ENCODE data around the gene RAMP3.

RAMP3 gene

GRCh38 chr7:45176886-45177731 is 19.5 kb downstream of the RAMP3 start:
- Histone ChIP-seq H3K27ac (ENCODE audit: poor library complexity, severe bottlenecking) (no peak overlapping the region), H3K4me1 (ENCODE audit: insufficient read depth, poor library complexity, severe bottlenecking) (no peaks in the 10 kb centered on the region), H3K27me3 (ENCODE audit: insufficient read depth, poor library complexity, severe bottlenecking) (peaks cover 2% of the 10 kb centered on the region), H3K36me3 (ENCODE audit: low read depth) (no peaks in the 10 kb centered on the region), H3K9me3 (ENCODE audit: severe bottlenecking) (no peaks in the 10 kb centered on the region), H3K4me3 (ENCODE audit: severe bottlenecking) (no peak overlapping the region)
- ATAC-seq (ENCODE audit: low read depth): no peak
- peak; percentile 29 for DNase-seq (ENCODE audit: low spot score)
- TF ChIP-seq CTCF (IDR thresholded peaks at IDR 0.05; ENCODE audit: poor library complexity, severe bottlenecking): no peak

- DNase-seq (ENCODE audit: low spot score) (peak; percentile 49), ATAC-seq (ENCODE audit: low read depth) (no peak)
- H3K36me3 ChIP-seq (ENCODE audit: low read depth): no peaks in the 10 kb centered on the region
- no peaks in the 10 kb centered on the region for H3K4me1 ChIP-seq (ENCODE audit: insufficient read depth, poor library complexity, severe bottlenecking)
- H3K9me3 ChIP-seq (ENCODE audit: severe bottlenecking): no peaks in the 10 kb centered on the region
- H3K27ac ChIP-seq (ENCODE audit: poor library complexity, severe bottlenecking): no peak overlapping the region
- peaks cover 2% of the 10 kb centered on the region for H3K27me3 ChIP-seq (ENCODE audit: insufficient read depth, poor library complexity, severe bottlenecking)
- H3K4me3 ChIP-seq (ENCODE audit: severe bottlenecking): no peak overlapping the region
- no peak for TF ChIP-seq CTCF (IDR thresholded peaks at IDR 0.05; ENCODE audit: poor library complexity, severe bottlenecking)
Measured at GRCh38 chr7:45177801-45178200, 20.2 kb downstream of the RAMP3 start.

- DNase-seq (ENCODE audit: low spot score) (peak; percentile 47), ATAC-seq (ENCODE audit: low read depth) (no peak)
- Histone ChIP-seq H3K4me3 (ENCODE audit: severe bottlenecking) (no peak overlapping the region), H3K36me3 (ENCODE audit: low read depth) (no peaks in the 10 kb centered on the region), H3K4me1 (ENCODE audit: insufficient read depth, poor library complexity, severe bottlenecking) (no peaks in the 10 kb centered on the region), H3K27ac (ENCODE audit: poor library complexity, severe bottlenecking) (no peak overlapping the region), H3K9me3 (ENCODE audit: severe bottlenecking) (no peaks in the 10 kb centered on the region), H3K27me3 (ENCODE audit: insufficient read depth, poor library complexity, severe bottlenecking) (peaks cover 2% of the 10 kb centered on the region)
- no peak for TF ChIP-seq CTCF (IDR thresholded peaks at IDR 0.05; ENCODE audit: poor library complexity, severe bottlenecking)
Measured at GRCh38 chr7:45178241-45179225, 20.9 kb downstream of the RAMP3 start.

GRCh38 chr7:45179666-45180065 is 22.1 kb downstream of the RAMP3 start:
- Histone ChIP-seq H3K36me3 (ENCODE audit: low read depth) (no peaks in the 10 kb centered on the region), H3K9me3 (ENCODE audit: severe bottlenecking) (no peaks in the 10 kb centered on the region), H3K4me1 (ENCODE audit: insufficient read depth, poor library complexity, severe bottlenecking) (no peaks in the 10 kb centered on the region), H3K4me3 (ENCODE audit: severe bottlenecking) (no peak overlapping the region), H3K27ac (ENCODE audit: poor library complexity, severe bottlenecking) (no peak overlapping the region), H3K27me3 (ENCODE audit: insufficient read depth, poor library complexity, severe bottlenecking) (peaks cover 2% of the 10 kb centered on the region)
- DNase-seq (ENCODE audit: low spot score) (no peak), ATAC-seq (ENCODE audit: low read depth) (no peak)
- no peak for TF ChIP-seq CTCF (IDR thresholded peaks at IDR 0.05; ENCODE audit: poor library complexity, severe bottlenecking)

Data from RWPE2 (cell line).